ENCODE data around the gene EEF1A1. TPM values are rescaled to one million over a fixed set of nuclear protein-coding genes. Genes with fewer than 3 reads are reported as not detected.

Gene EEF1A1
- total and polyA plus RNA-seq, 2 of the 4 experiments (the other 2 are of a cell fraction), result 14,757 to 30,152 TPM

DNA sequence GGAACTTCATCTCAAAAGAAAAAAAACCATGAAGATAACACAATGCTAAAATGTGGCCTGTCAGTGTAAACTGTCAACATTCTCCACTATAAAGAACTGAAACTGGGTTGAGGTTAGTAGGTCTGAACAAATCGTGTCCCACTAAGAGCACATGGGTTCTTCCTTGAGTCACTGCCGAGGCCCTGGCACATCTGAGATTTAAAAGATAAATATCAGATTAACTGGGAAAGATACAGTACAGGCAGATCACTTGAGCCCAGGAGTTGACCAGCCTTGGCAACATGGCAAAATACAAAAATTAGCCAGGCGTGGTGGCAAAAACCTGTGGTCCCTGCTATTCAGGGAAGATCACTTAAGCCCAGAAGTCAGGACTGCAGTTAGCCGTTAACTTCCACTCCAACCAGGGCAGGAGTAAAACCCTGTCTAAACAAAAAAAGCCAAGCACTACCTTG, 5.6 kb downstream of the EEF1A1 start:
- in situ Hi-C loops (cut with MboI; ENCODE audit: low sequenced_read_pairs), result no loop called here
- 81% methylated on average over 2 of the region's 4 CpGs; no CpG with 5 or more reads in 1 of the 2 experiments for WGBS, 2 experiments (ENCODE audit: extremely low coverage in 2 of 2, insufficient read length in 1 of 2)

More for the DNA sequence above, 5.6 kb downstream of the EEF1A1 start:
- no peak for ATAC-seq (ENCODE audit: low read depth)
- Histone ChIP-seq H4K5ac (ENCODE audit: low read depth, low read length) (no peak overlapping the region), H3K56ac (ENCODE audit: extremely low read depth, insufficient read depth, low read length) (no peak overlapping the region), H3K9me1 (ENCODE audit: insufficient read depth, low read length) (no peaks in the 10 kb centered on the region), H4K20me1 (ENCODE audit: insufficient read depth, low read length) (peaks cover 76% of the 10 kb centered on the region), H3K4me2 (ENCODE audit: low read depth, low read length) (no peak overlapping the region), H3K9me3 (ENCODE audit: control insufficient read depth, insufficient read depth, low read length) (no peaks in the 10 kb centered on the region), H3K36me3 (ENCODE audit: control insufficient read depth, insufficient read depth, low read length) (peaks cover 41% of the 10 kb centered on the region), H3K27ac (ENCODE audit: insufficient read depth, low read length) (no peak overlapping the region), H3K27me3 (ENCODE audit: control insufficient read depth, insufficient read depth, low read length) (no peaks in the 10 kb centered on the region), H2BK120ac (ENCODE audit: low read depth, low read length) (no peak overlapping the region), H2BK15ac (ENCODE audit: low read depth, low read length) (no peak overlapping the region), H3K23ac (ENCODE audit: low read depth, low read length) (no peak overlapping the region; the same call in 1 of the 2 replicates), H4K91ac (ENCODE audit: insufficient read depth, low read depth, low read length) (no peak overlapping the region), H2BK20ac (ENCODE audit: low read depth, low read length) (no peak overlapping the region), H3K9ac (ENCODE audit: low read depth, low read length) (no peak overlapping the region), H3K4me1 (ENCODE audit: control insufficient read depth, insufficient read depth, low read length) (no peaks in the 10 kb centered on the region), H2AK9ac (replicated peaks; ENCODE audit: low read depth, low read length, poor library complexity) (peak overlapping the region; percentile 14), H3K4me3 (ENCODE audit: insufficient read depth, low read depth, low read length) (no peak overlapping the region), H3K14ac (replicated peaks; ENCODE audit: low read depth, low read length) (peak overlapping the region; percentile 12; the same call in 1 of the 2 replicates), H3K18ac (ENCODE audit: low read depth, low read length) (no peak overlapping the region), H2BK5ac (ENCODE audit: low read depth, low read length, poor library complexity, severe bottlenecking) (peak overlapping the region; percentile 14), H2AK5ac (ENCODE audit: low read depth, low read length) (no peak overlapping the region), H4K8ac (ENCODE audit: low read depth in 2 of 2, low read length in 2 of 2) (peak overlapping the region in 1 of 2 experiments; percentile 60; a peak in 2 of 4 replicates), H3K79me1 (ENCODE audit: low read depth in 1 of 2, low read length in 2 of 2) (peaks cover 7 to 28% of the 10 kb centered on the region in 2 experiments; a peak in 2 of 4 replicates), H2AFZ (replicated peaks; ENCODE audit: low read length, poor library complexity) (no peak overlapping the region), H3K4ac (ENCODE audit: low read depth, low read length) (no peak overlapping the region)
- no peak for TF ChIP-seq RAD21 (IDR thresholded peaks at IDR 0.05; ENCODE audit: low read length)
- TF ChIP-seq USF2 (IDR thresholded peaks at IDR 0.05; ENCODE audit: low read depth, low read length), result no peak
- TF ChIP-seq FOS (IDR thresholded peaks at IDR 0.05; ENCODE audit: low read depth, low read length), result no peak
- TF ChIP-seq MAFK (IDR thresholded peaks at IDR 0.05; ENCODE audit: low read depth, low read length), result no peak
- TF ChIP-seq BHLHE40 (IDR thresholded peaks at IDR 0.05; ENCODE audit: low read depth, low read length), result no peak
- TF ChIP-seq POLR2A (IDR thresholded peaks at IDR 0.05; ENCODE audit: low read depth, low read length), result no peak; the same call in 1 of the 2 replicates
- TF ChIP-seq CHD1 (IDR thresholded peaks at IDR 0.05; ENCODE audit: low read depth, low read length), result no peak
- TF ChIP-seq MAZ (IDR thresholded peaks at IDR 0.05; ENCODE audit: borderline replicate concordance, low read depth, low read length), result no peak
- TF ChIP-seq NFE2L2 (IDR thresholded peaks at IDR 0.05; ENCODE audit: low read depth, low read length), result no peak
- TF ChIP-seq RFX5 (IDR thresholded peaks at IDR 0.05; ENCODE audit: low read depth, low read length), result no peak
- TF ChIP-seq, protein P1, sequence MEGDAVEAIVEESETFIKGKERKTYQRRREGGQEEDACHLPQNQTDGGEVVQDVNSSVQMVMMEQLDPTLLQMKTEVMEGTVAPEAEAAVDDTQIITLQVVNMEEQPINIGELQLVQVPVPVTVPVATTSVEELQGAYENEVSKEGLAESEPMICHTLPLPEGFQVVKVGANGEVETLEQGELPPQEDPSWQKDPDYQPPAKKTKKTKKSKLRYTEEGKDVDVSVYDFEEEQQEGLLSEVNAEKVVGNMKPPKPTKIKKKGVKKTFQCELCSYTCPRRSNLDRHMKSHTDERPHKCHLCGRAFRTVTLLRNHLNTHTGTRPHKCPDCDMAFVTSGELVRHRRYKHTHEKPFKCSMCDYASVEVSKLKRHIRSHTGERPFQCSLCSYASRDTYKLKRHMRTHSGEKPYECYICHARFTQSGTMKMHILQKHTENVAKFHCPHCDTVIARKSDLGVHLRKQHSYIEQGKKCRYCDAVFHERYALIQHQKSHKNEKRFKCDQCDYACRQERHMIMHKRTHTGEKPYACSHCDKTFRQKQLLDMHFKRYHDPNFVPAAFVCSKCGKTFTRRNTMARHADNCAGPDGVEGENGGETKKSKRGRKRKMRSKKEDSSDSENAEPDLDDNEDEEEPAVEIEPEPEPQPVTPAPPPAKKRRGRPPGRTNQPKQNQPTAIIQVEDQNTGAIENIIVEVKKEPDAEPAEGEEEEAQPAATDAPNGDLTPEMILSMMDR (conservative IDR thresholded peaks at IDR 0.05; ENCODE audit: low read depth, low read length), result no peak
- no peak for TF ChIP-seq ELK1 (IDR thresholded peaks at IDR 0.05; ENCODE audit: borderline replicate concordance, low read depth, low read length)
- TF ChIP-seq MXI1 (IDR thresholded peaks at IDR 0.05; ENCODE audit: borderline replicate concordance, low read depth, low read length), result no peak
- DNase-seq, result peak; percentile 35
- BruUV-seq (replicated peaks), result no TSS peak
- dilution Hi-C loops (cut with HindIII; ENCODE audit: low sequenced_read_pairs, unreplicated experiment) (no loop called here), intact Hi-C loops (cut with micrococcal nuclease) (loop anchor here (1.0 kb wide), 1 partner anchor 95 kb away; no protein-coding TSS in a partner anchor)
- CTCF ChIA-PET, result interaction anchor here (0.6 kb wide), 1 partner anchor 101 kb away, joined by 3 read pairs; no protein-coding TSS in a partner anchor
- POLR2A ChIA-PET (ENCODE audit: unreplicated experiment), result interaction anchor here (0.6 to 1.0 kb wide), 5 partner anchors 19 to 139 kb away, joined by 3 to 5 read pairs (median 3); partner anchors contain the start of gene SLC17A5

All from IMR-90 (cell line).